Activated CD8-positive, alpha-beta T cell treated with anti-CD3 and anti-CD28 coated beads for 36 hours (primary cell): ENCODE data around the gene TAS2R10. TPM values are rescaled to one million over a fixed set of nuclear protein-coding genes. Genes with fewer than 3 reads are reported as not detected.

Source experiments
- ATAC-seq: fragments of 200-7000 bp; cut with Tn5 transposase; one replicate; pipeline ENCODE4 v1.10.0; 2021; ENCODE audit warnings: mild to moderate bottlenecking, moderate library complexity
- CTCF ChIA-PET: fragments of 350-600 bp; sonication (Branson Sonifier 250); formaldehyde crosslinking; loops from one replicate; lab custom pipeline; 2021; ENCODE audit warnings: antibody characterized with exemption; lab: Charles Lee
- POLR2A ChIA-PET: fragments of 350-600 bp; sonication (Branson Sonifier 250); formaldehyde crosslinking; loops from one replicate; lab custom pipeline; 2021; ENCODE audit warnings: antibody characterized with exemption; lab: Charles Lee
- DNase-seq: peaks from one replicate; pipeline ENCODE4 v3.0.0-alpha.2; 2020
- H3K27ac Mint-ChIP-seq: one replicate; pipeline ENCODE4 v1.8.0; 2021; ENCODE audit warnings: mild to moderate bottlenecking, mixed read lengths
- H3K27me3 Mint-ChIP-seq: one replicate; pipeline ENCODE4 v1.8.0; 2021; ENCODE audit warnings: mixed read lengths
- H3K36me3 Mint-ChIP-seq: one replicate; pipeline ENCODE4 v1.8.0; 2021; ENCODE audit warnings: low read depth, mixed read lengths
- H3K4me1 Mint-ChIP-seq: one replicate; pipeline ENCODE4 v1.8.0; 2021; ENCODE audit warnings: low read depth, mixed read lengths
- H3K4me3 Mint-ChIP-seq: one replicate; pipeline ENCODE4 v1.8.0; 2021; ENCODE audit warnings: mild to moderate bottlenecking, moderate library complexity, mixed read lengths
- H3K9me3 Mint-ChIP-seq: one replicate; pipeline ENCODE4 v1.8.0; 2021; ENCODE audit warnings: mixed read lengths
- intact Hi-C: fragments of 100-400 bp; cut with micrococcal nuclease; formaldehyde crosslinking; loops from one replicate; pipeline ENCODE4 v1.10.0; 2022
- total RNA-seq, 2 experiments: library from RNA; stranded (reverse); gene quantifications; one replicate each; pipeline ENCODE4 v1.2.3, GENCODE V29; 2021
- TF ChIP-seq, protein P1 (sequence below): fragments of 200-600 bp; IDR thresholded peaks from one replicate; pipeline ENCODE4 v1.8.0; 2022; ENCODE audit warnings: antibody characterized with exemption, mild to moderate bottlenecking

Gene TAS2R10
- total RNA-seq, 2 experiments from 2014 or later = not detected

DNA sequence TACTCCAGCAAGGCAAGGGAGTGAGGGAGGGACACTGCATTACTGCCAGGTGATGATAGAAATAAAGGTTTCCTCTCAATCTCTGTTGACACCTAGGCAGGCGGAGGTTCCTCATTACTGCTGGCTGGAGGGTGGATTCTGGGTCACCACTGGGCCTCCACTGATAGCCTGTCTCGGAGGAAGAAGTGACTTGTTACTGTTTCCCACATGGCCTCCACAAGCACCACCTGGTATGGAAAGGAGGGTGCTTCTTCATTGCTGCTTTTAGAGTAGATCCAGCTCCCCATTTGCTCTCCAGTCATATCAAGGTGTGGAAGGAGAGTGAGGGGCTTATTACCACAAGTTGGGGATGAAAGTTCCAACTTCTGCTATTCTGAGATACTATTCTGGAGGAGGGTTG lies 16.7 kb upstream of the TAS2R10 start:
- TF ChIP-seq, protein P1, sequence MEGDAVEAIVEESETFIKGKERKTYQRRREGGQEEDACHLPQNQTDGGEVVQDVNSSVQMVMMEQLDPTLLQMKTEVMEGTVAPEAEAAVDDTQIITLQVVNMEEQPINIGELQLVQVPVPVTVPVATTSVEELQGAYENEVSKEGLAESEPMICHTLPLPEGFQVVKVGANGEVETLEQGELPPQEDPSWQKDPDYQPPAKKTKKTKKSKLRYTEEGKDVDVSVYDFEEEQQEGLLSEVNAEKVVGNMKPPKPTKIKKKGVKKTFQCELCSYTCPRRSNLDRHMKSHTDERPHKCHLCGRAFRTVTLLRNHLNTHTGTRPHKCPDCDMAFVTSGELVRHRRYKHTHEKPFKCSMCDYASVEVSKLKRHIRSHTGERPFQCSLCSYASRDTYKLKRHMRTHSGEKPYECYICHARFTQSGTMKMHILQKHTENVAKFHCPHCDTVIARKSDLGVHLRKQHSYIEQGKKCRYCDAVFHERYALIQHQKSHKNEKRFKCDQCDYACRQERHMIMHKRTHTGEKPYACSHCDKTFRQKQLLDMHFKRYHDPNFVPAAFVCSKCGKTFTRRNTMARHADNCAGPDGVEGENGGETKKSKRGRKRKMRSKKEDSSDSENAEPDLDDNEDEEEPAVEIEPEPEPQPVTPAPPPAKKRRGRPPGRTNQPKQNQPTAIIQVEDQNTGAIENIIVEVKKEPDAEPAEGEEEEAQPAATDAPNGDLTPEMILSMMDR = no peak
- ChIA-PET CTCF (no interaction called here), POLR2A (interaction anchor here (0.9 kb wide), 1 partner anchor 9 kb away, joined by 3 read pairs; no protein-coding TSS in a partner anchor)
- intact Hi-C loops = no loop called here
- DNase-seq (no peak), ATAC-seq (no peak)
- no peak overlapping the region for H3K27ac Mint-ChIP-seq
- H3K9me3 Mint-ChIP-seq = no peaks in the 10 kb centered on the region
- H3K36me3 Mint-ChIP-seq = peaks cover 15% of the 10 kb centered on the region
- H3K27me3 Mint-ChIP-seq = no peaks in the 10 kb centered on the region
- no peaks in the 10 kb centered on the region for H3K4me1 Mint-ChIP-seq
- H3K4me3 Mint-ChIP-seq = no peak overlapping the region

DNA sequence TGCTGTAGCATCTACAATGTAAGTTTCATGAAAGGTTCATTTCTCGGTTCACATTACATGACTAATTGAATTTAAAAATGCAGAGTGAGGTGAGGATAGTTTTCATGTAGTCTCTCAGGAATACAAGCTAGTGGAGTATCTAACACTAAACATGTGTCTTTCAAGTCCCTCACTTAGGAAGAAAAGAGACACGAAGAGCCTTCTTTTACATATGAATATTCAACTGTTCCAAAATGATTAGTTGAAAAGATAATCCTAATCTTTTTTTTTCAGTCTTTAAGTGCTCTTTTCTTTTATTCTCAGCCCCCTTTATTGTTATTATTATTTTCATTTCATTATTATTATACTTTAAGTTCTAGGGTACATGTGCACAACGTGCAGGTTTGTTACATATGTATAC lies 12.3 kb upstream of the TAS2R10 start:
- peaks cover 3% of the 10 kb centered on the region for H3K36me3 Mint-ChIP-seq
- H3K27ac Mint-ChIP-seq = no peak overlapping the region
- no peaks in the 10 kb centered on the region for H3K27me3 Mint-ChIP-seq
- no peak overlapping the region for H3K4me3 Mint-ChIP-seq
- DNase-seq (no peak), ATAC-seq (no peak)
- H3K9me3 Mint-ChIP-seq = no peaks in the 10 kb centered on the region
- no peaks in the 10 kb centered on the region for H3K4me1 Mint-ChIP-seq
- intact Hi-C loops = no loop called here
- ChIA-PET POLR2A (no interaction called here), CTCF (interaction anchor here (0.8 kb wide), 1 partner anchor 649 kb away, joined by 4 read pairs; no protein-coding TSS in a partner anchor)
- TF ChIP-seq, protein P1 = no peak

DNA sequence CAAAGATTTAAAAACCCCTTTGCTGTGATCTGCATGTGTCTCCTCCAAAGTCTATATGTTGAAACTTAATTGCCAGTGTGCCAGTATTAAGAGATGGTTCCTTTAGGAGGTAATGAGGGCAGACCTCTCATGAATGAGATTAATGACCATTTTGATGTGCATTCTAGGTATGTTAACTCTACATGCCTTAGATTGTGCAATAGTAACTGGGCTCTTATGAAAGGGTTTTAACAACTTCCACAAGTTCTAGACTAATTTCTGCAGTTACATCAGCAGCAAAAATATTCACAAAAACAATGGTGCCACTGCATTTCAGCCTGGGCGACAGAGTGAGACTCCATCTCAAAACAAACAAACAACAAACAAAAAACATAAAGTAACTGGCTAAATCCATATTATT lies 3.8 kb upstream of the TAS2R10 start:
- Mint-ChIP-seq H3K4me3 (no peak overlapping the region), H3K4me1 (no peaks in the 10 kb centered on the region), H3K36me3 (no peaks in the 10 kb centered on the region), H3K27ac (no peak overlapping the region), H3K9me3 (no peaks in the 10 kb centered on the region), H3K27me3 (no peaks in the 10 kb centered on the region)
- intact Hi-C loops = no loop called here
- DNase-seq (no peak), ATAC-seq (no peak)
- ChIA-PET CTCF (no interaction called here), POLR2A (no interaction called here)
- TF ChIP-seq, protein P1 = no peak

DNA sequence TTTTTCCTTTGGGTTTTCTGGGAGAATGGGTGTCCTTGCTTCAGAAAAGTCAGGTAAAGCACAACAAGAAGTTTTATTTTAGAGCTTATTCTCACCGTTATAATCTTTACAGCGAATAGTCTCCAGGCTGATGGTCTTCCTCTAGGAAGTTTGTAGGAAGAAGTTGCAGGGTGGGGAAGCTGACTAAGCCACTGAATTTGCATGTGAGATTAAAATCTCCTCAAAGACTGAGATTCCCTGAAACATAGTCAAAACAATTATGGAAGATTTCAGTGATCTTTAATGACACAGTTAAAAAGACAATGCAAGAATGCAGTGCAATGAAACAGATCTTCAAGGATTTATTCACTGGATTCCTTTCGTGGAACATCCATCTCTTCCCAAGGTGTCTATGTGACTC lies 1.2 kb downstream of the TAS2R10 start:
- intact Hi-C loops = no loop called here
- POLR2A ChIA-PET = no interaction called here
- CTCF ChIA-PET = interaction anchor here (0.8 kb wide), 1 partner anchor 75 kb away, joined by 3 read pairs; no protein-coding TSS in a partner anchor
- H3K9me3 Mint-ChIP-seq = no peaks in the 10 kb centered on the region
- TF ChIP-seq, protein P1 = no peak
- no peaks in the 10 kb centered on the region for H3K36me3 Mint-ChIP-seq
- no peak overlapping the region for H3K27ac Mint-ChIP-seq
- no peak for DNase-seq
- H3K4me1 Mint-ChIP-seq = no peaks in the 10 kb centered on the region
- no peak for ATAC-seq
- no peak overlapping the region for H3K4me3 Mint-ChIP-seq
- no peaks in the 10 kb centered on the region for H3K27me3 Mint-ChIP-seq

DNA sequence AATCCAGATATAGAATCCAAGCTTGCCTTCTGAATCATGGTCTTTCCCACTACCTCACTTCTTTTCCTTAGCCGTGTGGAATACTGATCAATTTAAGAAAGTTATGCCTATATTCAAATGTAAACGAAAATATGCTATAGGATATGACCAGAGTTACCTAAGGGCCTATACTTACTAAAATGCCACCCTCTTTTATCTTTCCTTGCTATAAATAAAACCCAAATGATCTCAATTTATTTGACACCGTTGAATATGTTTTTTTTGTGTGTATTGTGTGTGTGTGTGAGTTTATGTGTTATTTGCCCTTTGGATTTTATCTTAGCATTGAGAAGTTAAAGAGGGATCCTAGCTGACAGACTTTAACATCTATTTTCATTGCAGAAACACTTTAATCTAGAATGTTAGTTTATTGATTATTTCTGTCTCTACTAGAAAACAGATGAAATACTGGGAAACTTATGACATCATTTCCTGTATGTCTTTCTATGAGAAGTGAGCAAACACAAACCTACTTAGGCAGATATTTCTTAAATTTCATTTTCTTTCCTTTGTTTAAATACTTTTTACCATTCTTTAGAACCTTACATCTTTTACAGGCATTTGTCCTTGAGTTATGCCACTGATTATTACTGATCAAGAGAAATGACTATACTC lies 14.1 kb downstream of the TAS2R10 start:
- peaks cover 23% of the 10 kb centered on the region for H3K27me3 Mint-ChIP-seq

More for the DNA sequence above, 14.1 kb downstream of the TAS2R10 start:
- ChIA-PET POLR2A (no interaction called here), CTCF (interaction anchor here (2.6 kb wide), 1 partner anchor 388 kb away, joined by 7 read pairs; no protein-coding TSS in a partner anchor)
- no peaks in the 10 kb centered on the region for H3K4me1 Mint-ChIP-seq
- intact Hi-C loops = no loop called here
- no peak overlapping the region for H3K4me3 Mint-ChIP-seq
- ATAC-seq (no peak), DNase-seq (no peak)
- TF ChIP-seq, protein P1 = no peak
- H3K9me3 Mint-ChIP-seq = no peaks in the 10 kb centered on the region
- no peak overlapping the region for H3K27ac Mint-ChIP-seq
- H3K36me3 Mint-ChIP-seq = no peaks in the 10 kb centered on the region
